ENCODE results near the gene GMFB. TPM values are rescaled to one million over a fixed set of nuclear protein-coding genes. Genes with fewer than 3 reads are reported as not detected.

GMFB gene
- total RNA-seq, 1 experiment from 2014 or later: 79.2 TPM

DNA sequence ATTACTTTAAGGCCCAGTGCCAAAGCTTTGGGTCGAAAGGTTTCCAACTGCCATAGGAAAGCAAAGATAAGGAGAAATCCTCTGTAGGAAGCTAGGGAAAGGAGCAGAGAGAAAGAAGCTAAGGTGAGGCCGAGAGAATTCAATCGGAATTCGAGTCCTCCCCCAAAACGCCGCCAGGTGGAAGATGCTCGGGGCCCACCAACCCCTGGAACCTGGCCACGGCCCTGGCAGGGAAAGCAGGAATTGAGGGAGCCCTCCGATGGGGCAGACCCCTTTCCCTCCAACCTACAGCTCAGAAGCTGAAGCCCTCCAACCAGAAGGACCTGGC, 498 bp downstream of the GMFB start:
- Histone ChIP-seq H3K27ac (ENCODE audit: insufficient read length, low read depth, low read length) (peak overlapping the region; percentile 91), H2BK12ac (ENCODE audit: insufficient read length, low read depth, low read length) (no peak overlapping the region), H4K91ac (ENCODE audit: insufficient read length, low read depth, low read length) (no peak overlapping the region), H3K4me2 (ENCODE audit: insufficient read depth, insufficient read length, low read length) (peak overlapping the region; percentile 95), H3K23me2 (ENCODE audit: insufficient read length, low read depth, low read length, poor library complexity, severe bottlenecking) (peaks cover 12% of the 10 kb centered on the region), H3K4me1 (ENCODE audit: insufficient read depth, low read length) (no peaks in the 10 kb centered on the region; the same call in 1 of the 2 replicates), H4K5ac (ENCODE audit: insufficient read length, low read depth, low read length) (no peak overlapping the region), H3K14ac (ENCODE audit: insufficient read depth, low read length) (peak overlapping the region; percentile 81), H3K79me2 (ENCODE audit: insufficient read depth, low read length) (peaks cover 21% of the 10 kb centered on the region), H3K4ac (ENCODE audit: low read depth, low read length) (no peak overlapping the region), H3K9ac (ENCODE audit: extremely low read depth, insufficient read length, low read length) (peak overlapping the region; percentile 68), H3K27me3 (ENCODE audit: insufficient read depth, low read length) (no peaks in the 10 kb centered on the region), H4K8ac (replicated peaks; ENCODE audit: insufficient read length, low read depth, low read length) (no peak overlapping the region), H2AK5ac (ENCODE audit: insufficient read length, low read length) (peak overlapping the region; percentile 24), H3T11ph (ENCODE audit: low read length) (no peak overlapping the region), H3K56ac (ENCODE audit: insufficient read length, low read depth, low read length) (no peak overlapping the region), H3K9me3 (ENCODE audit: control insufficient read depth, low read depth, low read length) (no peaks in the 10 kb centered on the region), H2BK120ac (ENCODE audit: low read depth, low read length, poor library complexity, severe bottlenecking) (no peak overlapping the region), H4K20me1 (ENCODE audit: control insufficient read depth, insufficient read depth, insufficient read length) (no peaks in the 10 kb centered on the region), H3K18ac (ENCODE audit: insufficient read length, low read depth, low read length) (peak overlapping the region; percentile 94), H3K79me1 (ENCODE audit: insufficient read depth, low read depth, low read length, poor library complexity, severe bottlenecking) (peaks cover 6% of the 10 kb centered on the region), H2BK15ac (ENCODE audit: low read depth, low read length) (no peak overlapping the region), H2AFZ (ENCODE audit: low read length) (no peak overlapping the region), H3K23ac (ENCODE audit: insufficient read length, low read depth, low read length) (no peak overlapping the region), H2BK5ac (ENCODE audit: insufficient read length, low read length) (no peak overlapping the region), H2BK20ac (ENCODE audit: low read depth, low read length, poor library complexity, severe bottlenecking) (no peak overlapping the region)
- DNase-seq: no peak
- peak overlapping the region; percentile 78 to 82 for H3K4me3 Mint-ChIP-seq
- peaks cover 2 to 10% (median 7%) of the 10 kb centered on the region in 3 experiments; a peak in 3 of 7 replicates for H3K36me3 Mint-ChIP-seq (ENCODE audit: insufficient read depth in 1 of 3, low read depth in 3 of 3)
- H3K9me3 Mint-ChIP-seq: no peaks in the 10 kb centered on the region; a peak in 1 of 5 replicates
- WGBS (ENCODE audit: extremely low coverage, insufficient read length, low lambda C conversion rate): no CpG with 5 or more reads among the region's 9 CpGs
- peak overlapping the region; percentile 92 to 95 (median 93) for H3K27ac Mint-ChIP-seq
- no peaks in the 10 kb centered on the region for H3K27me3 Mint-ChIP-seq (ENCODE audit: low read depth)
- peak; percentile 53; the same call in 2 of the 3 replicates for TF ChIP-seq CTCF (conservative IDR thresholded peaks at IDR 0.05)
- peaks cover 37 to 52% of the 10 kb centered on the region in 2 experiments for H3K4me1 Mint-ChIP-seq
